Measurements from ENCODE around the gene RXRB.

GRCh38 chr6:33169291-33170175, 30.9 kb downstream of the RXRB start:
- TF ChIP-seq POLR2A (IDR thresholded peaks at IDR 0.05; ENCODE audit: control extremely low read depth in 1 of 2, low read depth in 2 of 2, low read length in 2 of 2) (no peak), TEAD4 (IDR thresholded peaks at IDR 0.05; ENCODE audit: low read depth, low read length) (no peak), HDAC2 (IDR thresholded peaks at IDR 0.05; ENCODE audit: borderline replicate concordance in 1 of 2, low read depth in 2 of 2, low read length in 2 of 2) (no peak), ASH2L (IDR thresholded peaks at IDR 0.05; ENCODE audit: low read length) (no peak), EZH2 (IDR thresholded peaks at IDR 0.05; ENCODE audit: low read depth, low read length, severe bottlenecking) (no peak), MAFK (IDR thresholded peaks at IDR 0.05; ENCODE audit: low read depth, low read length) (no peak), POLR2AphosphoS5 (IDR thresholded peaks at IDR 0.05; ENCODE audit: low read depth, low read length) (no peak), GTF2F1 (IDR thresholded peaks at IDR 0.05; ENCODE audit: borderline replicate concordance, low read depth, low read length) (no peak)
- TF ChIP-seq, protein P1, sequence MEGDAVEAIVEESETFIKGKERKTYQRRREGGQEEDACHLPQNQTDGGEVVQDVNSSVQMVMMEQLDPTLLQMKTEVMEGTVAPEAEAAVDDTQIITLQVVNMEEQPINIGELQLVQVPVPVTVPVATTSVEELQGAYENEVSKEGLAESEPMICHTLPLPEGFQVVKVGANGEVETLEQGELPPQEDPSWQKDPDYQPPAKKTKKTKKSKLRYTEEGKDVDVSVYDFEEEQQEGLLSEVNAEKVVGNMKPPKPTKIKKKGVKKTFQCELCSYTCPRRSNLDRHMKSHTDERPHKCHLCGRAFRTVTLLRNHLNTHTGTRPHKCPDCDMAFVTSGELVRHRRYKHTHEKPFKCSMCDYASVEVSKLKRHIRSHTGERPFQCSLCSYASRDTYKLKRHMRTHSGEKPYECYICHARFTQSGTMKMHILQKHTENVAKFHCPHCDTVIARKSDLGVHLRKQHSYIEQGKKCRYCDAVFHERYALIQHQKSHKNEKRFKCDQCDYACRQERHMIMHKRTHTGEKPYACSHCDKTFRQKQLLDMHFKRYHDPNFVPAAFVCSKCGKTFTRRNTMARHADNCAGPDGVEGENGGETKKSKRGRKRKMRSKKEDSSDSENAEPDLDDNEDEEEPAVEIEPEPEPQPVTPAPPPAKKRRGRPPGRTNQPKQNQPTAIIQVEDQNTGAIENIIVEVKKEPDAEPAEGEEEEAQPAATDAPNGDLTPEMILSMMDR (IDR thresholded peaks at IDR 0.05; ENCODE audit: control extremely low read depth in 1 of 3, insufficient read depth in 1 of 3, low read depth in 1 of 3, low read length in 3 of 3), result no peak

Data from H1 (cell line).